ENCODE results near the gene SPINK6.

SPINK6 gene

DNA sequence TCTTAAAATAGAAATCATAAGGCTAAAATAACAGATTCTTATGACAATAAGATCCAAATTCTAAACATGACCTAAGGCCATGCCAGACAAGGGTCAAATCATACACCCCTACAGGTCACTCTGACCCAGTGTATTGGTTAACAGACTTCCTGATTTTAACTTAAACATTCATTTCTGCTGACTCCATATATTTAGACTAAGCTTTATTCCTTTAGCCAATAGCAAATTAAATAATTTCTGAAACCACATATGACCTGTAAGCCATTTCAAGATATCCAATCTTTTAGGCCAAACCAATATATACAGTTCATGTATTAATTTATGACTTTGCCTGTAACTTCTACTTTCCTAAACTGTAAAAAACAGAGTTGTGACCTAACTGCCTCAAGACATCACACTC is 58.4 kb downstream of the SPINK6 start:
- TF ChIP-seq, protein P1, sequence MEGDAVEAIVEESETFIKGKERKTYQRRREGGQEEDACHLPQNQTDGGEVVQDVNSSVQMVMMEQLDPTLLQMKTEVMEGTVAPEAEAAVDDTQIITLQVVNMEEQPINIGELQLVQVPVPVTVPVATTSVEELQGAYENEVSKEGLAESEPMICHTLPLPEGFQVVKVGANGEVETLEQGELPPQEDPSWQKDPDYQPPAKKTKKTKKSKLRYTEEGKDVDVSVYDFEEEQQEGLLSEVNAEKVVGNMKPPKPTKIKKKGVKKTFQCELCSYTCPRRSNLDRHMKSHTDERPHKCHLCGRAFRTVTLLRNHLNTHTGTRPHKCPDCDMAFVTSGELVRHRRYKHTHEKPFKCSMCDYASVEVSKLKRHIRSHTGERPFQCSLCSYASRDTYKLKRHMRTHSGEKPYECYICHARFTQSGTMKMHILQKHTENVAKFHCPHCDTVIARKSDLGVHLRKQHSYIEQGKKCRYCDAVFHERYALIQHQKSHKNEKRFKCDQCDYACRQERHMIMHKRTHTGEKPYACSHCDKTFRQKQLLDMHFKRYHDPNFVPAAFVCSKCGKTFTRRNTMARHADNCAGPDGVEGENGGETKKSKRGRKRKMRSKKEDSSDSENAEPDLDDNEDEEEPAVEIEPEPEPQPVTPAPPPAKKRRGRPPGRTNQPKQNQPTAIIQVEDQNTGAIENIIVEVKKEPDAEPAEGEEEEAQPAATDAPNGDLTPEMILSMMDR (IDR thresholded peaks at IDR 0.05; ENCODE audit: borderline replicate concordance, control extremely low read depth, extremely low read depth, insufficient read depth, missing control alignments): no peak
- in situ Hi-C loops (cut with MboI; ENCODE audit: low sequenced_read_pairs, unreplicated experiment): no loop called here
- no peak for DNase-seq (ENCODE audit: low spot score)
